Keratinocyte (primary cell): ENCODE data around the gene AARS2.

Experiments
- CTCF ChIP-seq, 3 experiments: IDR thresholded peaks in 1 of 3; conservative IDR thresholded peaks in 1 of 3; optimal IDR thresholded peaks in 1 of 3; 2 replicates in 2 of 3; 3 replicates in 1 of 3; pipeline versions ENCODE3 to v1.5.1; 2011; ENCODE audit warnings: low read length in 3 of 3, mild to moderate bottlenecking in 3 of 3, moderate library complexity in 2 of 3, control low read depth in 1 of 3, inconsistent platforms in 1 of 3; ENCODE audit not compliant: insufficient read depth in 2 of 3; ENCODE audit errors: extremely low read depth in 1 of 3
- EZH2 ChIP-seq: IDR thresholded peaks from one replicate; pipeline ENCODE4 v1.6.1; 2012; ENCODE audit warnings: inconsistent platforms, mild to moderate bottlenecking, low read length, moderate library complexity

DNA sequence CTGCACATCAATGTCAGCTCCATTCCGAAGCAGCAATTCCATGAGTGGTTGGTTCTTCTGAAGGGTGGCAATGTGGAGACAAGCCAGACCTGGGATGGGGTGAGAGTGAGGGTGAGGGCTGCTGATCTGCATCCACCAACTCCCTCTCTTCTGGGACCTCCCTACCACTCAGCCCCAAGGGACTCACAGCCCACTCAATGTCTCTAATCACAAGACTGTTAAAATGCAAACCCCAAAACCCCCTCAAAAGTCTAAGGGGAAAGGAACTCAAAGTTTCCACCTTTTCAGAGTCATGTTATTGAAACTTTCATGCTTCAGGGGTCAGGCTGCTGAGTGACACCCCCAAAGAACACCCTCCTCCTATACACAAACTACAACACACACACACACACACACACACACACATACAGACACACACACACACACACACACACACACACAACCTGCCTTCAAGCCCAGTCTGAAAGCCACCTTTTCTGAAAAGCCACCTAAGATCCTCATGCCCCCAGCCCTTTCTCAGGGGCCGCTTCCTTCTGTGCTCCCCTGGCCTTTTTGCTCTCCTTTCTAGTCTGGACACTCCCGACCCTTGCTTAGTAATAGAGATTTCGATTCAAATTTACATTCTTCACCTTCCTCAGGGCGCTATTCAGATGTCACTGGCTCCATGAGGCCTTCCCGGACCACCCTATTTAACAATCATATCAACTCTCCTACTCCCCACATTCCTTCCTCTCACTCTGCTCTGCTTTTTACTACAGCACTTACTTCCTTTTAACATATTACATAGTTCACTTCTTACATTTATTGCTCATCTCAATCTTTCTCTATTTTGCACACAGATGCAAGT, 52.5 kb downstream of the AARS2 start:
- TF ChIP-seq CTCF (optimal IDR thresholded peaks at IDR 0.05 in 1 of 3, IDR thresholded peaks at IDR 0.05 in 1 of 3, conservative IDR thresholded peaks at IDR 0.05 in 1 of 3; ENCODE audit: extremely low read depth in 1 of 3, insufficient read depth in 2 of 3, low read length in 3 of 3) (no peak), EZH2 (no peak)
